K562 (cell line): ENCODE data around the gene C1orf21. TPM values are rescaled to one million over a fixed set of nuclear protein-coding genes. Genes with fewer than 3 reads are reported as not detected.

Source experiments
- ATAC-seq: fragments of 200-7000 bp; cut with Tn5 transposase; 3 replicates; pipeline ENCODE4 v1.9.1; 2020; ENCODE audit warnings: moderate library complexity
- BruUV-seq: library from RNA; stranded (reverse); fragments of 400-500 nt; replicated peaks from 2 replicates; lab custom pipeline; 2021; lab: Mats Ljungman, UMichigan
- CTCF ChIA-PET: fragments of 300-600 bp; formaldehyde crosslinking; extraction: SDS; loops from one replicate; lab custom pipeline; 2021; ENCODE audit warnings: low intra/inter-chr PET ratio; lab: Yijun Ruan, JAX
- POLR2A ChIA-PET: fragments of 300-600, 350-650 bp; sonication (Branson Sonifier 250); formaldehyde crosslinking; extraction: SDS; loops from one replicate; lab custom pipeline; 2021; ENCODE audit warnings: antibody characterized with exemption, inconsistent platforms; lab: Yijun Ruan, JAX
- DNase-seq, 4 experiments: peaks; one replicate each; pipeline versions ENCODE4 v3.0.0 to v3.0.0-alpha.2; 2011 to 2018; ENCODE audit warnings: low spot score in 3 of 4, mixed read lengths in 3 of 4; ENCODE audit errors: extremely low read depth in 1 of 4
- FAIRE-seq: peaks from 2 replicates; lab custom pipeline; 2011; peaks lifted over from hg19 to GRCh38; lab: Jason Lieb, UNC
- H2AFZ ChIP-seq: 2 replicates; pipeline ENCODE4 v1.6.0; 2011; ENCODE audit warnings: low read depth, low read length, control low read depth, inconsistent platforms
- H3K27ac ChIP-seq: fragments of 200-600 bp; 3 replicates; pipeline ENCODE4 v1.8.0; 2011; ENCODE audit warnings: low read depth, mild to moderate bottlenecking, control low read depth, inconsistent platforms, low read length, moderate library complexity, mixed read lengths; ENCODE audit errors: extremely low read depth
- H3K27me3 ChIP-seq, 2 experiments: fragments of 300-600 bp in 1 of 2; 2 replicates in 1 of 2; 3 replicates in 1 of 2; pipeline versions ENCODE4 v1.6.0 to v1.8.0; 2011; ENCODE audit warnings: inconsistent platforms in 2 of 2, low read length in 2 of 2, mild to moderate bottlenecking in 1 of 2, mixed read lengths in 1 of 2, moderate library complexity in 1 of 2; ENCODE audit not compliant: control insufficient read depth in 2 of 2, insufficient read depth in 2 of 2
- H3K36me3 ChIP-seq: fragments of 300-600 bp; 3 replicates; pipeline ENCODE4 v1.8.0; 2011; ENCODE audit warnings: mild to moderate bottlenecking, low read length, inconsistent platforms; ENCODE audit not compliant: control insufficient read depth, insufficient read depth
- H3K4me1 ChIP-seq, 2 experiments: fragments of 200-600 bp in 1 of 2; replicated peaks in 1 of 2; 2 replicates in 1 of 2; 3 replicates in 1 of 2; pipeline versions ENCODE4 v1.5.1 to v1.8.0; 2011; ENCODE audit warnings: inconsistent platforms in 2 of 2, low read length in 2 of 2, mild to moderate bottlenecking in 1 of 2, mixed read lengths in 1 of 2, moderate library complexity in 1 of 2; ENCODE audit not compliant: control insufficient read depth in 2 of 2, insufficient read depth in 2 of 2
- H3K4me2 ChIP-seq: 2 replicates; pipeline ENCODE4 v1.6.1; 2011; ENCODE audit warnings: low read length, control low read depth, inconsistent platforms, mixed read lengths; ENCODE audit not compliant: insufficient read depth
- H3K4me3 ChIP-seq: fragments of 200-600 bp; sonication (generic), shearing (Covaris generic); 2 replicates; pipeline ENCODE4 v1.5.1; 2016; ENCODE audit warnings: control low read depth, inconsistent platforms
- H3K79me2 ChIP-seq: fragments of 200-600 bp; 3 replicates; pipeline ENCODE4 v1.8.0; 2011; ENCODE audit warnings: low read length, inconsistent platforms; ENCODE audit not compliant: control insufficient read depth, insufficient read depth
- H3K9ac ChIP-seq, 2 experiments: 2 replicates each; pipeline versions ENCODE4 v1.6.0 to v1.6.1; 2011; ENCODE audit warnings: low read depth in 2 of 2, low read length in 2 of 2, control low read depth in 1 of 2, inconsistent platforms in 1 of 2, mild to moderate bottlenecking in 1 of 2, mixed read lengths in 1 of 2; ENCODE audit not compliant: insufficient read depth in 1 of 2
- H3K9me1 ChIP-seq: one replicate; pipeline ENCODE4 v1.6.0; 2011; ENCODE audit warnings: inconsistent platforms, mild to moderate bottlenecking, low read length, moderate library complexity; ENCODE audit not compliant: control insufficient read depth, insufficient read depth
- H3K9me3 ChIP-seq: replicated peaks from 2 replicates; pipeline ENCODE4 v1.5.1; 2011; ENCODE audit warnings: low read depth, low read length, inconsistent platforms; ENCODE audit not compliant: control insufficient read depth, insufficient read depth
- H4K20me1 ChIP-seq: replicated peaks from 2 replicates; pipeline ENCODE4 v1.6.1; 2011; ENCODE audit warnings: low read length, inconsistent platforms, mixed read lengths; ENCODE audit not compliant: control insufficient read depth, insufficient read depth
- ATF7 ChIP-seq: fragments of 450-650 bp; IDR thresholded peaks from 2 replicates; pipeline ENCODE4 v1.7.1; 2014; ENCODE audit warnings: mild to moderate bottlenecking, moderate library complexity
- CBX2 ChIP-seq: fragments of 200-600 bp; sonication (generic); IDR thresholded peaks from one replicate; pipeline ENCODE4 v1.6.1; 2012; ENCODE audit warnings: mild to moderate bottlenecking, low read length, inconsistent platforms; ENCODE audit not compliant: insufficient read depth, poor library complexity, severe bottlenecking
- CUX1 ChIP-seq: fragments of 200-800 bp; sonication (Bioruptor generic); IDR thresholded peaks from 2 replicates; pipeline ENCODE4 v1.6.1; 2016; ENCODE audit warnings: missing genetic modification characterization, missing compliant biosample characterization
- GTF2A2 ChIP-seq: IDR thresholded peaks from 2 replicates; pipeline ENCODE4 v1.6.1; 2016; ENCODE audit warnings: mild to moderate bottlenecking, missing genetic modification characterization, missing compliant biosample characterization
- SIN3A ChIP-seq, 2 experiments: fragments of 150-350 bp in 1 of 2; IDR thresholded peaks; 2 replicates each; pipeline ENCODE4 v1.6.1; 2011 to 2016; ENCODE audit warnings: borderline replicate concordance in 2 of 2, low read depth in 2 of 2, low read length in 2 of 2, mild to moderate bottlenecking in 2 of 2, moderate library complexity in 2 of 2; ENCODE audit not compliant: control insufficient read depth in 1 of 2
- YBX1 ChIP-seq: fragments of 450-650 bp; IDR thresholded peaks from 2 replicates; pipeline ENCODE4 v1.7.1; 2016; ENCODE audit warnings: mild to moderate bottlenecking
- ZBTB43 ChIP-seq: sonication (generic); formaldehyde crosslinking; IDR thresholded peaks from 2 replicates; pipeline ENCODE4 v1.8.0; 2023; ENCODE audit warnings: mild to moderate bottlenecking, missing genetic modification reagents
- ZKSCAN1 ChIP-seq: fragments of 150-350 bp; IDR thresholded peaks from 2 replicates; pipeline ENCODE4 v1.6.1; 2016; ENCODE audit warnings: low read depth, low read length
- ZNF512 ChIP-seq: IDR thresholded peaks from 2 replicates; pipeline ENCODE4 v1.6.1; 2016; ENCODE audit warnings: missing genetic modification characterization, missing compliant biosample characterization
- WGBS: fragments of 100-300 bp; shearing (Covaris generic); methylation state at CpG from one replicate; pipeline ENCODE4 v1.1.6; 2016; ENCODE audit warnings: low coverage, mixed read lengths; ENCODE audit not compliant: insufficient coverage; ENCODE audit errors: missing lambda C conversion rate; 5-methylcytosine and 5-hydroxymethylcytosine counted together
- in situ Hi-C: fragments of 300-500 bp; cut with MboI; formaldehyde crosslinking; loops from 4 replicates; pipeline ENCODE4 v1.15.0; 2018; ENCODE audit warnings: inconsistent platforms, mixed read lengths
- intact Hi-C: fragments of 100-400 bp; cut with micrococcal nuclease; formaldehyde crosslinking; loops from 2 replicates; pipeline ENCODE4 v1.14.2; 2022
- polyA plus RNA-seq, 8 experiments: library from polyadenylated mRNA; depleted of rRNA in 4 of 8; stranded (reverse) in 5 of 8; unstranded in 3 of 8; fragments of >200 nt; fragmentation: Nextera tagmentation in 2 of 8; fragmentation: Illumina TruSeq in 1 of 8; extraction: Ambion mirVana in 2 of 8; extraction: Trizol in 1 of 8; gene quantifications; 2 replicates each; pipeline versions ENCODE4 v1.2.1 to v1.2.3, GENCODE V29; 2011 to 2014; ENCODE audit warnings: inconsistent platforms in 1 of 8, missing spikeins in 1 of 8
- total RNA-seq, 7 experiments: library from RNA; depleted of rRNA in 6 of 7; stranded (reverse); fragments of >200 nt in 6 of 7; fragmentation: Illumina TruSeq in 2 of 7; extraction: Trizol in 2 of 7; gene quantifications; 2 replicates each; pipeline versions ENCODE4 v1.2.1 to v1.2.3, GENCODE V29; 2011 to 2021; ENCODE audit warnings: low replicate concordance in 1 of 7
- TF ChIP-seq, protein P1 (sequence below), 3 experiments: fragments of 200-800 bp in 1 of 3; fragments of 250-450 bp in 1 of 3; fragments of 450-650 bp in 1 of 3; sonication (Bioruptor Pico) in 1 of 3; sonication (Bioruptor generic) in 1 of 3; formaldehyde crosslinking in 1 of 3; IDR thresholded peaks; 2 replicates each; pipeline versions ENCODE4 v1.6.1 to v1.8.0; 2016 to 2022; ENCODE audit warnings: mild to moderate bottlenecking in 2 of 3, missing genetic modification characterization in 2 of 3, missing compliant biosample characterization in 1 of 3, moderate library complexity in 1 of 3

Gene C1orf21
- total and polyA plus RNA-seq, 9 of the 15 experiments (the other 6 are each of a cell fraction or from before 2014, with no cell fraction given) = under 0.01 to 0.31 (median 0.07) TPM

DNA sequence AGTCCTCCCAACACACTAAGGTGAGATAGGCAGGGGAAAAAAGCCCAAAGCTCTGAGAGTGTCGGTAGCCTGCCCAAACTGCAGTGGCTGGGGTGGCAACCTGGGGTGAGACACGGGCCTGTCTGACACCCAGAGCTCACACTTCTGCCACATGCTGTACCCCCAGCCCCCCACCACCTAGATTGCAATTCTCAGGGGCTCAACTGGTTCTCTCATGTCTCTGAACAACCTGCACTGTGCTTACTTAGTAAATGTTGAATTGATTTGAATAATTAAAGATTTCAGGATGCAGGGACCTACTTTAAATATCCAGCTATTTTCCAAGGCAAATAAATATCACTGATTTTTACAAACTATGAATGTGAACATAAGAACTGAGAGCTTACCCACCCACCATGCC lies 252.4 kb downstream of the C1orf21 start:
- ChIA-PET POLR2A (interaction anchor here (0.6 kb wide), 1 partner anchor 782 kb away, joined by 3 read pairs; no protein-coding TSS in a partner anchor), CTCF (no interaction called here)
- Histone ChIP-seq H3K36me3 (no peaks in the 10 kb centered on the region), H3K4me1 (no peaks in the 10 kb centered on the region), H3K9me1 (no peaks in the 10 kb centered on the region), H4K20me1 (no peaks in the 10 kb centered on the region), H3K79me2 (no peaks in the 10 kb centered on the region), H3K9me3 (no peaks in the 10 kb centered on the region), H3K4me2 (no peak overlapping the region), H3K27ac (no peak overlapping the region), H3K9ac (no peak overlapping the region), H3K4me3 (no peak overlapping the region), H2AFZ (no peak overlapping the region), H3K27me3 (peaks cover 5 to 23% of the 10 kb centered on the region in 2 experiments; a peak in 4 of 5 replicates)
- ATAC-seq (no peak), DNase-seq (no peak), FAIRE-seq (no peak)
- WGBS = 0% methylated on average over 2 of the region's 2 CpGs
- intact Hi-C loops (no loop called here), in situ Hi-C loops (no loop called here)
- no TSS peak for BruUV-seq
- TF ChIP-seq SIN3A (IDR thresholded peaks at IDR 0.05; ENCODE audit: borderline replicate concordance in 2 of 2, control insufficient read depth in 1 of 2, low read depth in 2 of 2, low read length in 2 of 2) (no peak), ZKSCAN1 (no peak), YBX1 (no peak), CBX2 (no peak), CUX1 (CRISPR knock-in tag) (no peak), ATF7 (no peak), ZBTB43 (CRISPR knock-in tag) (no peak), ZNF512 (tag) (no peak), GTF2A2 (tag) (no peak)
- TF ChIP-seq, protein P1, sequence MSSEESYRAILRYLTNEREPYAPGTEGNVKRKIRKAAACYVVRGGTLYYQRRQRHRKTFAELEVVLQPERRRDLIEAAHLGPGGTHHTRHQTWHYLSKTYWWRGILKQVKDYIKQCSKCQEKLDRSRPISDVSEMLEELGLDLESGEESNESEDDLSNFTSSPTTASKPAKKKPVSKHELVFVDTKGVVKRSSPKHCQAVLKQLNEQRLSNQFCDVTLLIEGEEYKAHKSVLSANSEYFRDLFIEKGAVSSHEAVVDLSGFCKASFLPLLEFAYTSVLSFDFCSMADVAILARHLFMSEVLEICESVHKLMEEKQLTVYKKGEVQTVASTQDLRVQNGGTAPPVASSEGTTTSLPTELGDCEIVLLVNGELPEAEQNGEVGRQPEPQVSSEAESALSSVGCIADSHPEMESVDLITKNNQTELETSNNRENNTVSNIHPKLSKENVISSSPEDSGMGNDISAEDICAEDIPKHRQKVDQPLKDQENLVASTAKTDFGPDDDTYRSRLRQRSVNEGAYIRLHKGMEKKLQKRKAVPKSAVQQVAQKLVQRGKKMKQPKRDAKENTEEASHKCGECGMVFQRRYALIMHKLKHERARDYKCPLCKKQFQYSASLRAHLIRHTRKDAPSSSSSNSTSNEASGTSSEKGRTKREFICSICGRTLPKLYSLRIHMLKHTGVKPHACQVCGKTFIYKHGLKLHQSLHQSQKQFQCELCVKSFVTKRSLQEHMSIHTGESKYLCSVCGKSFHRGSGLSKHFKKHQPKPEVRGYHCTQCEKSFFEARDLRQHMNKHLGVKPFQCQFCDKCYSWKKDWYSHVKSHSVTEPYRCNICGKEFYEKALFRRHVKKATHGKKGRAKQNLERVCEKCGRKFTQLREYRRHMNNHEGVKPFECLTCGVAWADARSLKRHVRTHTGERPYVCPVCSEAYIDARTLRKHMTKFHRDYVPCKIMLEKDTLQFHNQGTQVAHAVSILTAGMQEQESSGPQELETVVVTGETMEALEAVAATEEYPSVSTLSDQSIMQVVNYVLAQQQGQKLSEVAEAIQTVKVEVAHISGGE (CRISPR knock-in tag; IDR thresholded peaks at IDR 0.05) = no peak
